AG09309 (cell line): ENCODE results near the gene FBXO36.

Source experiments
- DNase-seq: peaks from one replicate; pipeline ENCODE4 v3.0.0-alpha.2; 2010; ENCODE audit warnings: low read depth
- H3K4me3 ChIP-seq: 2 replicates; pipeline ENCODE4 v1.5.1; 2011; ENCODE audit warnings: mild to moderate bottlenecking, low read depth, low read length, moderate library complexity; ENCODE audit not compliant: control insufficient read depth
- CTCF ChIP-seq: IDR thresholded peaks from 2 replicates; pipeline ENCODE4 v1.5.1; 2011; ENCODE audit warnings: mild to moderate bottlenecking, low read depth, low read length, inconsistent platforms; ENCODE audit not compliant: insufficient read depth, control insufficient read depth; ENCODE audit errors: missing control alignments

FBXO36 gene

DNA sequence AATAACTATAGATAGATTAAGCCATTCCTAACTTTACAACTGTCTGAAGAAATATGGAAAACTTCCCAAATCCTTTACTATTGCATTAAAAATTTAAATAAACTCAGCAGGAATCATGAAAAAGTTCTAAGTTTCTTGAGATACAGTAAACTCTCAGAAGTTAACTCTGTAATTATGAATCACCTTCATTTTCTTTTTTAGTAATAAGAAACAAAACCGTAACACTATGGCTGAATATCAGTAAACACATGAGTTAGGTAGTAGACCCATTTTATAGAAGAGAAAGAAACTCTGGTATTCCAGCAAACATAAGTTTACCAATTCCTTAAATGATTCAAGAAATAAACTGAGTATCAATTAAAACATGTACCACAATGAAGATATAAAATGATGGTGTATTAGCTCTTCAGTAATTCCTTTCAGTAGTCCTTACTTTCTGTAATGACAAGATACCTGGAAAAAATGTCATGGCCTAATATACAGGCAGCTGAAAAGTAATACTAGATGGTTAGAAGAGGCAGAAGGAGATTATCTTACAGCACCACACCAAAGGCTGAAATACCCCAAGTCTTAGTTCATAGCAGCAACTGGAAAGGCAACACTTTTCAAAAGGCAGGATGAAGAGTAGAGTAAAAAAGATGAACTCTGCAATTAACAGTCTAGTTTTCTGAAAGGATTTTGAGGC, 12.0 kb upstream of the FBXO36 start:
- no peak overlapping the region for H3K4me3 ChIP-seq
- TF ChIP-seq CTCF: no peak
- no peak for DNase-seq

- TF ChIP-seq CTCF: no peak
- H3K4me3 ChIP-seq: no peak overlapping the region
- no peak for DNase-seq
Observed at GRCh38 chr2:229910832-229911412, 11.4 kb upstream of the FBXO36 start.

DNA sequence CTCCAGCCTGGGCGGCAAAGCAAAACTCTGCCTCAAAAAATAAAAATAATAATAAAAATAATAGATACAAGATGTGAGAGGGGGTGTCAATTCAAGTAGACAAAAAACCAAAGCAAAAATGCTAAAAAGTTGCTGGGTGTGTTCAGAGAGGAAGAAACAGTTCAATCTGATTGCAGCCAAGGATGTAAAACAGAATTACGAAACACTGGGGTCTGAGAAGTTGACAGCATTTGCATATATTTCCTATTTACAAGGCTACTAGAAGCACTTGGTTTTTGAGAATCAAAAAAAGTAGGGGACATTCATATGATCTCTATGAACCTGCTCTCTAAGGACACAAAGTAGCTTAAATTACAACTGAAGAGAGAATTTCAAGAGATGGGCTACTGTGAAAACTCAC, 8.1 kb upstream of the FBXO36 start:
- TF ChIP-seq CTCF: no peak
- no peak overlapping the region for H3K4me3 ChIP-seq
- DNase-seq: no peak

DNA sequence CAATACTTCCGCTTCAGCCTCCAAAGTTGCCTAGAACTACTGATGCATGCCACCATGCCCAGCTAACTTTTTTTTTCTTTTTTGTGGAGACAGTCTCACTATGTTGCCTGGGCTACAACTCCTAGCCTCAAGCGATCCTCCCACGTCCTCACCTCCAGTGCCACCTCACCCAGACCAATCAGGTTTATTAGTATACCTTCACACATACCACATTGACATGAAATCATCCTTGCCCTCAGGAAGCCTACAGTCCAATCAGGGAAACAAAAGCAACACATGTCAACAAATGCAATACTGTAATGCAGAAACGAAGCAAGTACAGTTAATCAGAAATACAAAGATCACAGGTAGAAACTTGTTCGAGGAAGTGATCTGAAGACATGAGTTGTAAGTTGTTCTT, 4.5 kb upstream of the FBXO36 start:
- DNase-seq: no peak
- TF ChIP-seq CTCF: no peak
- no peak overlapping the region for H3K4me3 ChIP-seq

- no peak for DNase-seq
Observed at GRCh38 chr2:229920011-229920641, 2.2 kb upstream of the FBXO36 start.

More at GRCh38 chr2:229920011-229920641, 2.2 kb upstream of the FBXO36 start:
- no peak for TF ChIP-seq CTCF
- peak overlapping the region; percentile 96 for H3K4me3 ChIP-seq
